ENCODE data around the gene STK39.
A peak's percentile ranks its signal among the peaks of the same experiment; 100 is the strongest.
"Not testable (repeated sequence)": the region's sequence is repeated elsewhere in the genome, so short reads cannot be mapped to it uniquely, and the experiment has no call there.

STK39 gene

GRCh38 chr2:168076731-168077130 lies 170.7 kb downstream of the STK39 start:
- no peak for DNase-seq

GRCh38 chr2:168075446-168075845 lies 171.9 kb downstream of the STK39 start:
- DNase-seq, result no peak

- DNase-seq, result no peak
Observed at GRCh38 chr2:168072626-168073303, 174.6 kb downstream of the STK39 start.

- no peak for DNase-seq
Observed at GRCh38 chr2:168064011-168064998, 183.1 kb downstream of the STK39 start.

- no peak for DNase-seq
Observed at GRCh38 chr2:168062936-168063335, 184.5 kb downstream of the STK39 start.

- no peak for DNase-seq
Observed at GRCh38 chr2:168062054-168062453, 185.3 kb downstream of the STK39 start.

- peak; percentile 17 for DNase-seq
Observed at GRCh38 chr2:168060986-168061750, 186.2 kb downstream of the STK39 start.

- DNase-seq, result no peak
Observed at GRCh38 chr2:168059758-168060157, 187.6 kb downstream of the STK39 start.

GRCh38 chr2:168058675-168059074 lies 188.7 kb downstream of the STK39 start:
- no peak for DNase-seq

GRCh38 chr2:168056242-168056787 lies 191.1 kb downstream of the STK39 start:
- no peak for DNase-seq

GRCh38 chr2:168054657-168055056 lies 192.7 kb downstream of the STK39 start:
- no peak for DNase-seq

- DNase-seq, result no peak
Observed at GRCh38 chr2:168053676-168054075, 193.7 kb downstream of the STK39 start.

GRCh38 chr2:168052773-168053172 lies 194.6 kb downstream of the STK39 start:
- DNase-seq, result no peak

GRCh38 chr2:168050377-168050776 lies 197.0 kb downstream of the STK39 start:
- DNase-seq, result no peak

GRCh38 chr2:168049609-168050008 lies 197.8 kb downstream of the STK39 start:
- no peak for DNase-seq

GRCh38 chr2:168047091-168047690 lies 200.2 kb downstream of the STK39 start:
- DNase-seq, result no peak

GRCh38 chr2:168044579-168044978 lies 202.8 kb downstream of the STK39 start:
- DNase-seq, result no peak

GRCh38 chr2:168044176-168044575 lies 203.2 kb downstream of the STK39 start:
- no peak for DNase-seq

- not testable (repeated sequence) for DNase-seq
Observed at GRCh38 chr2:168042127-168042824, 205.1 kb downstream of the STK39 start.

- no peak for DNase-seq
Observed at GRCh38 chr2:168039881-168040280, 207.5 kb downstream of the STK39 start.

GRCh38 chr2:168037778-168038177 lies 209.6 kb downstream of the STK39 start:
- no peak for DNase-seq

GRCh38 chr2:168035458-168035857 lies 211.9 kb downstream of the STK39 start:
- no peak for DNase-seq
